Erythroblast (primary cell): ENCODE results near the gene LSM12.

Experiments used
- GATA1 ChIP-seq: IDR thresholded peaks from 2 replicates; pipeline ENCODE4 v1.6.1; 2011; ENCODE audit warnings: low read depth, mild to moderate bottlenecking, control low read depth, low read length, moderate library complexity
- POLR2A ChIP-seq: IDR thresholded peaks from 2 replicates; pipeline ENCODE4 v1.6.1; 2011; ENCODE audit warnings: mild to moderate bottlenecking, low read length

DNA sequence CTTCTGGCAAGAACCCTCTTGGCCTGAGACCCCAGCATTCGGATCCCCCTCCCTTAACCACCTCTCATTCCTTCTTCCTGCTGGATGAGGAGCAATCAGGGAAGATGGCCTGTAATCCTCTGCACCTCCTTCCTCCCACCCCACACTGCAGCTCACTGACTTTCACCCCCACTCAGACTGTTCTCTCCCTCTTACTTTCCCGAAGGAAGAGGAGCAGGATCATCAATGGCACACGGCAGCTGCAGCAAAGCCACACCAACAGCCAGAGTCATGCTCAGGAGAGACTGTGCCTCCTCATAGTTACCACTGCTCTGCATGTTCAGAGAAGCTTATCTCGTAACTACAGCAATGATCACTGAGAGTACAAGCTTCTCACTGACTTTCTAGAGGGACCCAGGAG is 41.6 kb downstream of the LSM12 start:
- TF ChIP-seq POLR2A = no peak
- no peak for TF ChIP-seq GATA1
